CMK (cell line): ENCODE measurements around the gene TMEM14A.
"Not testable (repeated sequence)": the region's sequence is repeated elsewhere in the genome, so short reads cannot be mapped to it uniquely, and the experiment has no call there.

ENCODE experiments used
- DNase-seq: peaks from one replicate; pipeline ENCODE4 v3.0.0-alpha.2; 2010; ENCODE audit warnings: low read depth

The TMEM14A gene

GRCh38 chr6:52670502-52671409 lies at the start of gene TMEM14A:
Gene TMEM14A (plus strand): TSS chr6:52671113. CDS start chr6:52677103, 5,990 bp downstream.
- peak; percentile 80 for DNase-seq

- no peak for DNase-seq
Measured at GRCh38 chr6:52621631-52622030, 49.3 kb upstream of the TMEM14A start.

- no peak for DNase-seq
Measured at GRCh38 chr6:52622810-52623209, 48.1 kb upstream of the TMEM14A start.

GRCh38 chr6:52632011-52632410 lies 38.9 kb upstream of the TMEM14A start:
- DNase-seq = no peak

GRCh38 chr6:52634211-52634610 lies 36.7 kb upstream of the TMEM14A start:
- DNase-seq = no peak

- DNase-seq = no peak
Measured at GRCh38 chr6:52635049-52635577, 35.8 kb upstream of the TMEM14A start.

GRCh38 chr6:52636830-52637229 lies 34.1 kb upstream of the TMEM14A start:
- DNase-seq = no peak

- no peak for DNase-seq
Measured at GRCh38 chr6:52639493-52639892, 31.4 kb upstream of the TMEM14A start.

GRCh38 chr6:52640170-52640569 lies 30.7 kb upstream of the TMEM14A start:
- no peak for DNase-seq

- DNase-seq = no peak
Measured at GRCh38 chr6:52640916-52641315, 30.0 kb upstream of the TMEM14A start.

GRCh38 chr6:52641388-52641787 lies 29.5 kb upstream of the TMEM14A start:
- DNase-seq = no peak

- DNase-seq = peak; percentile 59
Measured at GRCh38 chr6:52641826-52642225, 29.1 kb upstream of the TMEM14A start.

- no peak for DNase-seq
Measured at GRCh38 chr6:52642368-52642767, 28.5 kb upstream of the TMEM14A start.

GRCh38 chr6:52643158-52643557 lies 27.8 kb upstream of the TMEM14A start:
- no peak for DNase-seq

- DNase-seq = no peak
Measured at GRCh38 chr6:52644253-52644652, 26.7 kb upstream of the TMEM14A start.

- no peak for DNase-seq
Measured at GRCh38 chr6:52645976-52646375, 24.9 kb upstream of the TMEM14A start.

GRCh38 chr6:52647199-52647598 lies 23.7 kb upstream of the TMEM14A start:
- DNase-seq = no peak

- no peak for DNase-seq
Measured at GRCh38 chr6:52649536-52650160, 21.3 kb upstream of the TMEM14A start.

- DNase-seq = no peak
Measured at GRCh38 chr6:52650941-52651340, 20.0 kb upstream of the TMEM14A start.

GRCh38 chr6:52653151-52653550 lies 17.8 kb upstream of the TMEM14A start:
- no peak for DNase-seq

- DNase-seq = no peak
Measured at GRCh38 chr6:52654007-52654406, 16.9 kb upstream of the TMEM14A start.

- DNase-seq = no peak
Measured at GRCh38 chr6:52654592-52654991, 16.3 kb upstream of the TMEM14A start.

- not testable (repeated sequence) for DNase-seq
Measured at GRCh38 chr6:52655941-52656340, 15.0 kb upstream of the TMEM14A start.
